Left cardiac atrium (tissue), 4 donors: ENCODE measurements around the gene CDC37. TPM values are rescaled to one million over a fixed set of nuclear protein-coding genes. Genes with fewer than 3 reads are reported as not detected.
A peak's percentile ranks its signal among the peaks of the same experiment; 100 is the strongest.
"Not testable (repeated sequence)": the region's sequence is repeated elsewhere in the genome, so short reads cannot be mapped to it uniquely, and the experiment has no call there.

Experiments
- ATAC-seq, 2 donors: fragments of 200-7000 bp; cut with Tn5 transposase; one replicate each; pipeline ENCODE4 v1.9.1; 2020; ENCODE audit warnings: mild to moderate bottlenecking in 2 of 2, moderate library complexity in 2 of 2
- DNase-seq: peaks from one replicate; pipeline ENCODE4 v3.0.0-alpha.2; 2020
- intact Hi-C, 2 donors: fragments of 100-400 bp; cut with DNase I; formaldehyde crosslinking; loops; one replicate each; pipeline versions ENCODE4 v1.14.1 to v1.15.1; 2022 to 2023
- total RNA-seq, 2 donors: library from RNA; stranded (reverse); fragmentation: NEBNext Ultra II Directional; extraction: Animal tissue kit (Norgen Biotek cat#: 25700); gene quantifications; one replicate each; pipeline ENCODE4 v1.2.1, GENCODE V29; 2021
- donor health status: DM: no; HTN: yes; CAD: no.
- donor health status: DM: no; HTN: yes; CAD: no; lungs with severe emphysema.
- donor health status: DM: yes; HTN: yes; CAD: no.
- donor health status: Dilated cardiomyopathy.

Gene CDC37
- total RNA-seq, 2 donors from 2014 or later = 130 to 156 TPM

DNA sequence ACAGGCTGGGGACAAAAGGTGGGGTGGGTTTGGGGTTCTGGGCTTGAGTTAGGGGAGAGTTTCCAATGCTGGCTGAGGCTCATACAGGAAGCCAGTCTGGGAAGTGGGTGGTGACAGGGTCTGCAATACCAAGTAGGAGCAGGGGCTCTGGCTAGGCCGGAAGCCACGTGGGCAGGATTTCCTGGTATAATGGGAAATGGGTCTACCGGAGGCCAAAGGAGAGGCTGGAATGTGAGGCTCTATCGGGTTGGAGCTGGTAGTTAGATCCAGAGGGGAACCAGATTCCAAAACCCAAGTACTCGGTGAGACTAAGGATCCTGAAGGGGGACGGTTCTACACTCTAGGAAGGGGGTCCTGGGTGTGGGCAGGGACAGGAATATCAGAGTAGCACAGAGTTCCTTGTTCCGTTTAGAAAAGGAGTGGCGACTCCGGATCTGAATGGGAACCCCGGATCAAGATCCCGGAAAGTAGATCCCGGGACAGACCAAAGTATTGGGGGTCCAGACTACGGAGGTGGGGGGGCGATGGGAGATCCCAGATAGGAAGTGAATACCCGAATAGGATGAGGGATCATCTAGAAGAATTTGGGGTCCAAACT lies 802 bp downstream of the CDC37 start:
- DNase-seq (peak; percentile 72), ATAC-seq (no peak)
- intact Hi-C loops = no loop called here

DNA sequence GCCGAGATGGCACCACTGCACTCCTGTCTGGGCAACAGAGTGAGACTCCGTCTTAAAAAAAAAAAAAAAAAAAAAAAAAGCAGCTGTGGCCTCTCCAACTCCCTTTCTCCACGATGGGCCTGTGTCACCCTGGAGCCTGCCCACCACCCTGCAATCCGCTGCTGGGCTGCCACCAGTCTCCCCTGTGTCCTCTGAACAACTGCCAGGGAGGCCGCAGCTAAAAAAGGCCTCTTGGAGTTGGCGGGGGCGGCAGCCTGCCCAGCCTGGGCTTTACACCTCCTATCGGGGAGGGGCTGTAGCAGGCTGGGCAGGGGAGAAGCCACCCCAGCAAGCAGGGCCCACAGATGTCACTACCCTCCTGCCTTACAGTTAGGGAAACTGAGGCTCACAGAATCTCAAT lies 3.5 kb downstream of the CDC37 start:
- ATAC-seq = peak in 1 of 2 donors; percentile 1
- intact Hi-C loops = no loop called here
- peak; percentile 62 for DNase-seq

DNA sequence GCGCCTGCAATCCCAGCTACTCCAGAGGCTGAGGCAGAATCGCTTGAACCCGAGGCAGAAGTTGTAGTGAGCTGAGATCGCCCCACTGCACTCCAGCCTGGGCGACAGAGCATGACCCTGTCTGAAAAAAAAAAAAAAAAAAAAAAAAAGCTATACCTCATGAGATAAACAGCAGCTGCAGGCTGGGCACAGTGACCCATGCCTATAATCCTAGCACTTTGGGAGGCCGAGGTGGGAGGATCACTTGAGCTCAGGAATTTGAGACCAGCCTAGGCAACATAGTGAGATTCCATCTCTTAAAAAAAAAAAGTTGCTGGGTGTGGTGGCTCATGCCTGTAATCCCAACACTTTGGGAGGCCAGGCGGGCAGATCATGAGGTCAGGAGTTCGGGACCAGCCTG lies 4.0 kb downstream of the CDC37 start:
- ATAC-seq, DNase-seq, intact Hi-C loops: not testable (repeated sequence)

DNA sequence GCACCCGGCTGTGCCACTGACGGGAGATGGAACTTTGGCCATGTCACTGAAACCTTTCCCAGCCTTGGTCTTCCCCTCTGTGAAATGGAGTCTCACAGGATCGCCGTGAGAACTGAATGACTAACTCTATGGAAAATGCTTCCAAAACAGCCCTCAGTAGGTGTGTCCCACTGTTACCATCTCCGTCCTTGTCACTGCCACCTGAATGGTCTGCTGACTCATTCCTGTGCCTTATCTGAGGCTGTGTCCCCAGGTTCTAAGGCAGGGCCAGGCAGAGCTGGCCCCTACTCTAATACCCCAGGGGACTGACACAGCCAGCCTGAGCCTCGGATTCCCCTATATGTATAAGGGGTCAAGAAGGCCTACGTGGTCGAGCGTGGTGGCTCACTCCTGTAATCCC lies 4.5 kb downstream of the CDC37 start:
- ATAC-seq (no peak), DNase-seq (no peak)
- intact Hi-C loops = no loop called here

DNA sequence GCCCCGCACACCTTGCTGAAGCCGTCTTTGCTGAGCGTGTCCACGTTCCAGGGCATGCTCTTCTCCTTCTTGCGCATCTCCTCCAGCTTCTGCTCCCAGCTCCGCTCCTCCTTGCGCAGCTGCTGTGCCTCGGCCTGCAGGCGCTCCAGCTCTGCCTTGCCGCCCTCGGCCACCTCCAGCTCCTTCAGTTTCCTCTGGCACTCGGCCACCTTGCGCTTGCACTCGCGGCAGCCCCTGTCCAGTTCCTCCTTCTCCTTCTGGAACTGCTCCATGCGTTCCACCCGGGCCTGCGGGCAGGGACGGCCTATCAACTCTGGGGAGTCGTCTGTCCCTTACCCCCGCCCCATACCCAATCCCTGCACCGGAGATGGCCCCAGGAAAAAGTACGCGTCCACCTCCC lies 7.4 kb downstream of the CDC37 start:
- ATAC-seq = no peak
- DNase-seq = no peak
- intact Hi-C loops = no loop called here

DNA sequence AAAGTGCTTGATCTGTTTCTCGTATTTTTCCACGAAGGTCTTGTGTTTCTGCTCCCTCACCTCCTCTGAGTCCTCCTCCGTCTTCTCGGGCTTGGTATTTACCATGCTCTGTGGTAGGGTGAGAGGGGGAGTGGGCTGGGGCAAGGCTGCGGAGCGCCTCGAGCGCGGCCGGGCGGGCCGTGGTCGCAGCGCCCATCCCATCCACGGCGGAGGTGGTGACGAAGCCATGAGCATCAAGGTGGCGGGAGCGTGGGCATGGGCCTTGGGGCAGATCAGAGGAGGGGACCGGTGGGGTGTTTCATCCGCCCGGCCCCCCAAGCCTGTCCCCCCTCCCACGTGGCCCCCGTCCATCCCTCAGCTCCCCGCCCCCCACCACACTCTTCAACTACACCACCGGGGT lies 7.9 kb downstream of the CDC37 start:
- DNase-seq = no peak
- ATAC-seq = no peak
- intact Hi-C loops = no loop called here

DNA sequence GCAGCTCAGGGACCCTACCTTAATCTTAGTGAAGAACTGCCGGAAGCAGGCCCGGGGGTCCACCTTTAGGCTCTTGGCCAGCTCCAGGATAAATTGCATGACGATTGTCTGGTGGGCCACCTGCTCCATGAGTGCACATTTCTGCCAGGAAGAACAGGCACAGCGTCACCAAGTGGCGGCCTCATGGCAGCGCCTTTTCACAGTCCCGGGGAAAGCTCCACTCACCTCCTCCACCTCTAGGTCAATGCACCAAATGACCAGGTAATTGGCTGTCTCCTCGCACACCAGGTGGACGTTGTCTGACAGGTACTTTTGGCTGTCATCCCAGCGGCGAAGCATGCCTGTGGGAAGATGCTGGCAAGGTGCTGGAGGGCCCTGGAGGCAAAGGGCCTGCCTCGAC lies 8.3 kb downstream of the CDC37 start:
- DNase-seq (no peak), ATAC-seq (no peak)
- intact Hi-C loops = no loop called here

DNA sequence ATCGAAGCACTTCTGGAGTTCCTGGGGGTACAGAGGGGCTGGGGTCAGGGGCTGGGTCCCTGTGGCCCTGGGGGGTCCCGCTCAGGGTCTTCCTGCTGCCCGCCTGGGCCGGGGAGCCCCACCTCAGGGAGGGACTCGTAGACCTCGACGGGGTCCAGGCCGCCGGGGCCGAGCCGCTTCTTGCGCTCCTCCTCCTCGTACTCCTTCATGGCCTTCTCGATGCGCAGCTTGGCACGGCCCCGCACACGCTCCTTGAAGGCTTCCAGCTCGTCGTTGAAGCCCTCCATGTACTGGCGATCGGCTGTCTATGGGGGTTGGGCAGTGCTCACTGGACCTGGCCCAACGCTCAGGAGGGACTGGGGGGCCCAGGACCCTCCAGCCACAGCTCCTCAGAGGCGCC lies 10.2 kb downstream of the CDC37 start:
- intact Hi-C loops = no loop called here
- ATAC-seq (no peak), DNase-seq (no peak)

DNA sequence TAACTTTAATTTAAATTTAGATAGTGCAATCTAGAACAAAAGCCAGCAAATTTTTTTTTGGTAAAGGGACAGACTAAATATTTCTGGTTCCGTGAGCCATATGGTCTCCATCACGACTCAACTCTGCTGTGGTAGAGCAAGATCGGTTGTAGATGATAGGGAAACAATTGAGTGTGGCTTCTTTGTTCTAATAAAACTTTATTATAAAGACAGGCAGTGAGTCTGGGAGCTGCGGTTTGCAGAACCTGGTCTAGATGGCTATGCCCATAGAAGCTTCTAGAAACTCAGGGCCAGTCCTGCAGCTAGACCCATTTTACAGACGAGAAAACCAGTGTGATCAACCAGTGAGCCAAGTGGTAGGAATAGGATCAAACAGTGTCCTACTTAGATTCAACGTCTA lies 11.2 kb downstream of the CDC37 start:
- ATAC-seq (no peak), DNase-seq (no peak)
- intact Hi-C loops = no loop called here

DNA sequence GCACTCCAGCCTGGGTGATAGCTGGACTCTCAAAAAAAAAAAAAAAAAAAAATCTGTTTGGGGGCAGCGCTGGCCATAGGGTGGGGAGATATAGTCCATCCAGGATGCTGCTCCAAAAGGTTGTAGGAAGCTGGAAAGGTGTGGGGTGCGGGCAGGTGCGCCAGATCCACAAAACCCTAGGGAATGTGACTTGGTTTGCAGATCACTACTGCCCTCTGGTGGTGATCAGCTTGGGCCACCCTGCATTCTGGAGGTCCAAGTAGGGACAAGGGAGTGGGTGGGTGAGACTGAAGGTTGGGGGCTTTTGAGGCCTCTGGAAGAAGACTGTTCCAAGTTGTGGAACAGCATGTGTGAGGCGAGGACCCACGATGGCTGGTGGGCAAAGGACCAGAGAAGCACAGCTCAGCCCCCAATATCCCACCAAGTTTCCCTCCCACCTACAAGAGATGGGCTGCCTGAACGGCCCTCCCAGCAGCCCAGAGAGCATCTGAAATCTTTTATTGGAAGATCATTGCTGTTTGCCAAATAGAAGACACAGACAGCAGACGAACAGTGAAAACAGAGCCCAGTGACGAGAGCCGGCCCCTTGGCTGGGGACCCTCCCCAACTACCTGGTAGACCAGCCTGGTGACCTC lies 12.6 kb downstream of the CDC37 start:
- ATAC-seq = peak; percentile 65 to 72
- peak; percentile 65 for DNase-seq
- intact Hi-C loops = no loop called here

DNA sequence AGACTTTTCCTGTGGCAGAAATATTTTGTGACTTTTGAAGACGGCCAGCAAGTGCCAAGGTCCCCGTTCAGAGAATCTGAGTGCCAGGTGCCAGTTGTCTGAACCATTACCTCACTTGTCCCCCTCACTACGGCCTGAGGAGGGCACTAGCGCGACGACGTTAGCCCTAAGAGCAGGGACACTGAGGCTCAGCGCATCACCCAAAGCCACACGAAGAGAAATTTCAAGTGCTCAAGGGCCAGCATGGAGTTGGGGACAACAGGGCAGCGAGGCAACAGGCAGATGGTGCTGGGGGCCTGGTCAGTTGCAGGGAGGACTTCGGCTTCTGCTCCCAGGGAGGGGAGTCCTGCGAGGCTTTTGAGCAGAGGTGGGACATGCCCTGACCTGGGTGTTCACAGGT lies 13.5 kb downstream of the CDC37 start:
- intact Hi-C loops = loop anchor here (1.0 to 5.0 kb wide), 3 partner anchors 121 to 458 kb away; no protein-coding TSS in a partner anchor

DNA sequence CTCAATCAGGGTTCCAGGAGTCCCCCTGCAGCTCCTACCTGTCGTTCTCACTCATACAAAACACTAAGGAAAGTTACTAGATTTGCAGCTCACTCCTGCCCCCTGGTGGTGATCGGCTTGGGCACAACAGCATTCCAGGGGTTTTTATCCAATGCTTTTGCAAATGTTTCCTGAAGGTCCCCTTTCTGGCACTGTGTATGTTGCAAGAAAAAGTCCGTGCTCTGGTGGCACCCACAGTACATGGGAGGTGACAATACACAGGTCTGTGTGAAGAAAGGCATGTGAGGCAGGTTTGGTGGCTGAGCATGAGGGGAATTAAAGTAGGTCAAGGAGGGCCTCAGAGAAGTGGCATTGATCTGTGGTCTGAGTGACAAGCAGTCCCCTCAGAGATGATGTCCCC lies 14.4 kb downstream of the CDC37 start:
- peak; percentile 63 to 81 for ATAC-seq
- intact Hi-C loops = loop anchor here (1.0 to 5.0 kb wide), 3 partner anchors 120 to 457 kb away; no protein-coding TSS in a partner anchor
- peak; percentile 88 for DNase-seq

More for the DNA sequence above, 13.5 kb downstream of the CDC37 start:
- DNase-seq (no peak), ATAC-seq (peak in 1 of 2 donors; percentile 13)

DNA sequence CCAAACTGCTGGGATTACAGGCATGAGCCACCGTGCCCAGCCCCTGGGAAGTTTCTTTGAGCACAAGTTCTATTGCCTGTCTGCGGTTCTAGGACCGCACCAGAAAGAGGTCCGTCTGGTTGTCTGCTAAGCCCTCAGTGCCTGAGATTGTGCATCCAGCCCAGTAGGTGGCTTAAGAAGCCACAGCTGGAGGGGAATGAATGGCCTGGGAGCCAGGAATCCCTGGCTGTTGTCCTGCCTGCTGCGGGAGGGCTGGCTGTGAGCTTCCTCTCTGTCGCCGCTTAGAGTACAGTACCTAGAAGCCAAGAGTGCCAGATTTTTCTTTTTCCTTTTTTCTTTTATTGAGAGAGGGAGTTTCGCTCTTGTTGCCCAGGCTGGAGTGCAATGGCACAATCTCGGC lies 18.8 kb downstream of the CDC37 start:
- intact Hi-C loops = no loop called here
- ATAC-seq (no peak), DNase-seq (no peak)

DNA sequence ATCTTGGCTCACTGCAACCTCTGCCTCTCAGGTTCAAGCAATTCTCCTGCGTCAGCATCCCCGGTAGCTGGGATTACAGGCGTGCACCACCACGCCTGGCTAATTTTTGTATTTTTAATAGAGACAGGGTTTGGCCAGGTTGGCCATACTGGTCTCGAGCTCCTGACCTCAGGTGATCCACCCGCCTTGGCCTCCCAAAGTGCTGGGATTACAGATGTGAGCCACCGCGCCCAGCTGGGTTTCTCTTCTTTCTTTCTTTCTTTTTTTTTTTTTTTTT lies 20.2 kb downstream of the CDC37 start:
- DNase-seq, ATAC-seq, intact Hi-C loops: not testable (repeated sequence)

DNA sequence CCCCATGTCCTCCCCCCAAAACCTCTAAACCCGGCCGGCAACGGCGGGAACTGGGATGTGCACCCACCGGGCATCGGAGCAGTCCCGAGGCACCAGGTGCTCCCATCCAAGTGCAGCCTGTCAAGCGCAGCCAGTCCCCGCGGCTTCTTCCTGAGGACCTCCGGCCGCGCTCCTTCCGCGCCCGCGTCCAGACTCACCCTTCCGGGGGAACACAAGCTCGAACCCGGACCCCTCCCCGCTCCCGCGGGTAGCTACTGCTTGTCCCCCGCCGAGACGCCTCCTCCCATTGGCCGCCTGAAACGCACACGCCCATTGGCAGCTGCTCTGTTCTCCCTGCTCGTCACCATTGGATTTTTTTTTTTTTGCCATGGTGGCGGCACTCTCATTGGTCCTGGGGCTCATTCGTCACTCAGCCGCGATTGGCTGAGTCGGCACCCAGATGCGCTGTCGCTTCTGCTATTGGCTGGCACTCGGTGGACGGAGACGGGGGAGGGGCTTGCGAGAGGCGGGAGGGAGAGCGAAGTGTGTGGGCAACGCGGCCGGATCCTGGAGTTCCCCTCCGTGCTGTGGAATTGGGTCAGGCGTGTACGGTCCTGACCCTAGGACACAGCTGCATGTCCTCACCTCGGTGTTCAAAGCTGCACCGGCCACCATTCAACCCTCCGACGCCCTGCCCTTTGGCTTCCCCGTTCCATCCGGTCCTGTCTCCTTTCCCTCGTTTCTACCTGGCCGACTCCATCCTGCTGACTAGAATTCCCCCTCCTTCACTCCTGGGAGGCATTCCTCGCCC lies 22.8 kb downstream of the CDC37 start, which contains the start of gene TYK2:
Gene TYK2 (minus strand): TSS at position 260 of the 790 bp plus-strand sequence. CDS start 2,166 bp downstream, outside the sequence.
- intact Hi-C loops = no loop called here
- DNase-seq = peak; percentile 98

DNA sequence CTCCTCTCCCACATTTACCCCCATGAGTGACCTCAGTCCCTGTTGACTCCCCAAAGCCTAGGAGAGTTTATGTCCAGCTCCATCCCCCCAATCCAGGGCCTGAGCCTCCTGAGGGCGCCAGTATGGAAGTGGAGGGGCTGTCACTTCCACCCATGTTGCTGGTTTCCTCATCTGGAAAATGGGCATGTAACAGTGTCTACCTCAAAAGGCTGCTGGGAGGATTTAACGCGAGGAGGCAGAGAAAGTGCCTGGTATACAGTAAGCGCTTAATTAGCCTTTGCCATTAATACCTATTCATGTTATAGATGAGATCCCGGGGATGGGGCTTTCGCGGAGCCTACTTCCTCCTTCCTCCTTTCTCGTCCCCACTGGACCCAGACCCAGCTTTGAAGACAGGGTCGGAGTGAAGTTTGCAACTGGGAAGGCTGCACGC lies 23.4 kb downstream of the CDC37 start:
- ATAC-seq = peak in 1 of 2 donors; percentile 1
- intact Hi-C loops = loop anchor here in 1 of 2 donors (5.0 kb wide), 1 partner anchor 43 kb away; the partner anchor contains the start of gene ICAM3
- no peak for DNase-seq

More for the DNA sequence above, 22.8 kb downstream of the CDC37 start, which contains the start of gene TYK2:
- peak; percentile 99 for ATAC-seq

DNA sequence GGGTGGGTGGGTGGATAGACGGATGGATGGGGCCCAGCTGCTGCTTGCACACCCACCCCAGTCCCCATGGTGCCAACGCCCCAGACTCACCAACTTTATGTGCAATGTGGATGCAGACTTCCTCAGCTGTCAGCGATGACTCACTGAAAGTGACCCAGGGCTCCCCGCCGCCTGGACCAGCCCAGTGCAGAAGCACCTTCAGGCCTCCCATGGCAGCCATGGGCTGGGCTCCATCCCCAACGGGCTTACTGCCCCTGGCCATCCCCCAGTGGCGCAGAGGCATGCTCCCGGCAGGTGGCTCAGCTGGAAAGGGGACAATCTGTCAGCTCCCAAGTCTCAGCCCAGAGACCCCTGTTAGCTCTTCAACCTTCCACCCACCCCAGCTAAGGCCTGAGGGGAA lies 25.2 kb downstream of the CDC37 start:
- intact Hi-C loops = loop anchor here in 1 of 2 donors (5.0 kb wide), 1 partner anchor 41 kb away; the partner anchor contains the start of gene ICAM3
- ATAC-seq (no peak), DNase-seq (no peak)

DNA sequence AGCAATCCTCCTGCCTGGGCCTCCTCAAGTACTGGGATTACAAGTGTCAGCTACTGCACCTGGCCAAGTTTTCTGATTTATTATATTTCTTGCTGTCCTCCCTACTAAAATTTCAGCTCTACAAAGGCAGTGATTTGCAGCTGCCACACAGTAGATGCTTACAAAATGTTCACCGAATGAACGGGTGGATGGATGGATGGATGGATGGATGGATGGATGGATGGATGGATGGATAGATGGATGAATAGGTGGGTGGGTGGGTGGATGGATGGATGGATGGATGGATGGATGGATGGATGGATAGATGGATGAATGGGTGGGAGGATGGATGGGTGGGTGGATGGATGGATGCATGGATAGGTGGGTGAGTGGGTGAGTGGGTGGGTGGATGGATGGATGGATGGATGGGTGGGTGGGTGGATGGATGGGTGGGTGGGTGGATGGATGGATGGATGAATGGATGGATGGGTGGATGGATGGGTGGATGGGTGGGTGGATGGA lies 26.2 kb downstream of the CDC37 start:
- not testable (repeated sequence) for DNase-seq, ATAC-seq
- intact Hi-C loops = loop anchor here in 1 of 2 donors (5.0 kb wide), 1 partner anchor 40 kb away; the partner anchor contains the start of gene ICAM3

DNA sequence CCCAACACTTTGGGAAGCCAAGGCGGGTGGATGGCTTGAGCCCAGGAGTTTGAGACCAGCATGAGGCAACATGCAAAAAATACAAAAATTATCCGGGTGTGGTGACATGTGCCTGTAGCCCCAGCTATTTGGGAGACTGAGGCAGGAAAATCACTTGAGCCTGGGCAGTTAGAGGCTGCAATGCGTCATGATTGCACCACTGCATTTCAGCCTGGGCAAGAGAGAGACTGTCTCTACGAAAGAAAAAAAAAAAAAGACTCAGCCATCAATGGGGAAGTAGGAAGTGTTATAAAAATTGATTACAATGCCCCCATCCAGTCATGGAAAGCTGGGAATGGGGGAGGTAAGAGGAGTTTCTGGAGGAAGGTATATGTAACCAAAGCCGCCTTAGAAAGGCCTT lies 28.4 kb downstream of the CDC37 start:
- ATAC-seq (no peak), DNase-seq (no peak)
- intact Hi-C loops = loop anchor here in 1 of 2 donors (5.0 kb wide), 1 partner anchor 38 kb away; the partner anchor contains the start of gene ICAM3

DNA sequence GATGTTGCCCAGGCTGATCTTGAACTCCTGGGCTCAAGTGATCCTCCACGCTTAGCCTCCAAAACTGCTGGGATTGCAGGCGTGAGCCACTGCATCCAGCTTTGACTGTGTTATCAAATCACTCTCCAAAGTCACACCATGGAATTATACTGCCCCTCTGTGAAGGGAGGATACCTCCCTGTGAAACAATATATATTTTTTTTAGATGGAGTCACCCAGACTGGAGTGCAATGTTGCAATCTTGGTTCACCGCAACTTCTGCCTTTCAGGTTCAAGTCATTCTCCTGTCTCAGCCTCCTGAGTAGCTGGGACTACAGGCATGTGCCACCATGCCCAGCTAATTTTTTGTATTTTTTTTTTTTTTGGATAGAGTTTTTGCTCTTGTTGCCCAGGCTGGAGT lies 30.7 kb downstream of the CDC37 start:
- intact Hi-C loops = no loop called here
- no peak for DNase-seq
- ATAC-seq = no peak
